T-helper 1 cell (primary cell): ENCODE data around the gene KRTAP12-3.
"Not testable (repeated sequence)": the region's sequence is repeated elsewhere in the genome, so short reads cannot be mapped to it uniquely, and the experiment has no call there.

ENCODE experiments used
- DNase-seq, 5 donors: peaks; one replicate each; pipeline ENCODE4 v3.0.0-alpha.2; 2012 to 2020

The KRTAP12-3 gene

GRCh38 chr21:44686000-44686781 lies 28.5 kb downstream of the KRTAP12-3 start:
- DNase-seq = peak in 1 of 5 donors; percentile 28

DNA sequence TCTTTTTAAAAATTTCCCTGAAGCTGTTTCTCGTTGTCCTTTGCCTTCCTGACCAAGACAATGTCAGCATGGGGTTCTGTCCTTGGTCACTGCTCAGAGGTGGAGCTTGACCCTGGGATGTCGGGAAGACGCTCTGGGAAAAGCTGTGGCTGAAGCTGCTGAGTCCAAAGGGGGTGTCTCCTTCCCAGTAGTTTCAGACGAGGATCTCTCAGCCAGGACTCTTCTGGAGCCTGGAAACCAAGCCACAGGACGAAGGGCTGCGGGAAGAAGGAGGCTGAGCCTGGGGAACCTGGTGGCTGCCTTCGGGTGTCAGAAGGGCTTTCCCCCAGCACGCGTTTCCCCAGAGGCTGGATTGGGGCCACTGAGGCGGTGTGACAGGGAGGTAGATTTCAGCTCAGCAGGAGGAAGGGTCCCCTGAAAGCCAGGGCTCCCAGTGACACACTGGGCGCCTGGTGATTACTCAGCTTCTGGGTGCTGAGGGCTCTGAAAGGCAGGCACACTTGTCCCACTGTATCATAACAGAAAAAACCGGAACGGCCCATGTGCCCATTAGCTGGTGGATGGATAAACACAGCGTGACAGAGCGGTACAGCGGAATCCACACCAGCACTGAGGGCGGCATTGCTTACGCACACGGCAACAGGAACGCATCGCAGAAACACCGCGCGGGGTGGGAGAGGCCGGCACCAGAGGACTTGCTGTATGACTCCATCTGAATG lies 29.3 kb downstream of the KRTAP12-3 start:
- DNase-seq = no peak

DNA sequence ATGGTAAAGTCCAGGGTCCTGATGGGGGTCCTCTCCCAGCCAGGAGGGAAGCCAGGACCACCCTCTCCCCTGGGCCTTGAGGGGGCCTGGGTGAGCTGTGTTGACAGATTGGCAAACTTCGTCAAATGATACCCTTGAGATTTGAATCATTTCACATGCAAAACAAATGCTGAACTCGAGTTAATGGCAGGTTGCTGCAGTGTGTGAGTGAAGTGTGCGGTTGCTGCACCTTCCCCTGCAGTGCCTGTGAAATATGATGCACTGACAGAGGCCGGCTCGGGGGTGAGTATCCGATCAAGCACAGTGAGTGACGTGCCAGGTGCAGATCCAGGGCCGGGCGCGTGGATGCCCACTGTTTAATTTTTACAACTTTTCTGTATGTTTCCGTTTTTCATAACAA lies 29.9 kb downstream of the KRTAP12-3 start:
- no peak for DNase-seq

DNA sequence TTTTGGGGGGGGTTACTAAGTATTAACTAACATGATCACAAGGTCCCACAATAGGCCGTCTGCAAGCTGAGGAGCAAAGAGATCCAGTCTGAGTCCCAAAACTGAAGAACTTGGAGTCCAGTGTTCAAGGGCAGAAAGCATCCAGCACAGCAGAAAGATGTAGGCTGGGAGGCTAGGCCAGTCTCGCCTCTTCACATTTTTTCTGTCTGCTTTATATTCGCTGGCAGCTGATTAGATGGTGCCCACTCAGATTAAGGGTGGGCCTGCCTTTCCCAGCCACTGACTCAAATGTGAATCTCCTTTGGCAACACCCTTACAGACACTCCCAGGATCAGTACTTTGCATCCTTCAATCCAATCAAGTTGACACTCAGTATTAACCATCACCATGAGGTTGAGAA lies 32.0 kb downstream of the KRTAP12-3 start:
- not testable (repeated sequence) for DNase-seq

GRCh38 chr21:44691686-44692085 lies 34.0 kb downstream of the KRTAP12-3 start:
- no peak for DNase-seq

DNA sequence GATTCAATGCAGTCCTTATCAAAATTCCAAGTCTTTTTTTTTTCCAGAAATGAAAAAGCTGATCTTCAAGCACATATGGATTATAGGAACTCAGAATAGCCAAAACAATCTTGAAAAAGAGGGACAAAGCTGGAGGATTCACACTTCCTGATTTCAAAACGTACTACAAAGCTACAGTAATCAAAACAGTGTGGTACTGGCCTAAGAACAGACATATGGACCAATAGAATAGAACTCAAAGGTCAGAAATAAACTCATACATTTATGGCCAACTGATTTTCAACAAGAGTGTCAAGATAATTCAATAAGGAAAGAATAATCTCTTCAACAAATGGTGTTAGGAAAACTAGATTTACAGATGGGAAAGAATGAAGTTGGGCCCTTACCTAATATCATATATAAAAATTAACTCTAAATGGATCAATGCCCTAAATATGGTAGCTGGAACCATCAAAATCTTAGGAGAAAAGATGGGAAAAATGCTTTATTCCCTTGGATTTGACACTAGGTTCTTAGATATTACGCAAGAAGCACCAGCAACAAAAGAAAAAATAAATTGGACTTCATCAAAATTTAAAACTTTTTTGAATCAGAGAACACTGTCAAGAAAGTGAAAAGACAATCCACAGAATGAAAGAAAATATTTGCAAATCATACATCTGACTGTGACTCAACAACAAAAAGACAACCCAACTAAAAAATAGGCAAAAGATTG lies 35.2 kb downstream of the KRTAP12-3 start:
- no peak for DNase-seq

GRCh38 chr21:44694776-44695175 lies 37.0 kb downstream of the KRTAP12-3 start:
- no peak for DNase-seq

DNA sequence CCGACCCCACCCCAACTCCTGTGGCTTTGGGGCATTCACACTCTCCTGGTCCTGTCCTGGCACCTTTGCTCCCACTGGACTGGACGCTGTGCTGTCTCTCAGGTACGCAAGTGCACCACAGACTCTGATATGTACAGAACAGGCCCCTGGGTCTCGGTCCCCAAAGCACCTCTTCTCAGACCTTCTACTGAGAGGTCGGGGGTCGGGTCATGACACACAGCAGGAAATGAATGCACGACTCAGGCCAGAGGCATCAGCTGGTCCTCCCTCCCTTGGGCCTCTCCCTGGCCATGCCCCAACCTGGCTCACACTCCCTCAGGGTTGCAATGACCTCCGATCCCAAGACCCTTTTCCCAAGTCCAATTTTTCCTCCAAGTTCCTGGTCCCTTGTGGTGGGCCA lies 37.5 kb downstream of the KRTAP12-3 start:
- no peak for DNase-seq

DNA sequence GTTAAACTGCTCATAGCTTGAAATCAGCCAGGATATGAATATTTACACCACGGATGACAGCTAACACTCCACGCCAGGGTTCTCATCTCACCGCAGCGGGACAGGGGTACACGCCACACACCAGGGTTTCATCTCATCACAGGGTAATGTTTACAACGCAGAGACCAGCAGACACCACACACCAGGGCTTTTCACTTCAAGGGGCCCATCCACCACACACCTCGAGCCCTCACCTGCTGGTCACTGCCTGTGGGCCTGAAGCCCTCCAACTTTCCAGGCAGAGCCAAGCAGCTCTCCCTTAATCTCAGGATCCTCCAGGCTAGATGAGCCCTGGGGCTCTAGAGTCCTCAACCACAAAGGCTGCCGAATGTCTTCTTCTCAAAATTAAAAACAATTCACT lies 37.9 kb downstream of the KRTAP12-3 start:
- DNase-seq = no peak

GRCh38 chr21:44696572-44696971 lies 38.8 kb downstream of the KRTAP12-3 start:
- DNase-seq = no peak

DNA sequence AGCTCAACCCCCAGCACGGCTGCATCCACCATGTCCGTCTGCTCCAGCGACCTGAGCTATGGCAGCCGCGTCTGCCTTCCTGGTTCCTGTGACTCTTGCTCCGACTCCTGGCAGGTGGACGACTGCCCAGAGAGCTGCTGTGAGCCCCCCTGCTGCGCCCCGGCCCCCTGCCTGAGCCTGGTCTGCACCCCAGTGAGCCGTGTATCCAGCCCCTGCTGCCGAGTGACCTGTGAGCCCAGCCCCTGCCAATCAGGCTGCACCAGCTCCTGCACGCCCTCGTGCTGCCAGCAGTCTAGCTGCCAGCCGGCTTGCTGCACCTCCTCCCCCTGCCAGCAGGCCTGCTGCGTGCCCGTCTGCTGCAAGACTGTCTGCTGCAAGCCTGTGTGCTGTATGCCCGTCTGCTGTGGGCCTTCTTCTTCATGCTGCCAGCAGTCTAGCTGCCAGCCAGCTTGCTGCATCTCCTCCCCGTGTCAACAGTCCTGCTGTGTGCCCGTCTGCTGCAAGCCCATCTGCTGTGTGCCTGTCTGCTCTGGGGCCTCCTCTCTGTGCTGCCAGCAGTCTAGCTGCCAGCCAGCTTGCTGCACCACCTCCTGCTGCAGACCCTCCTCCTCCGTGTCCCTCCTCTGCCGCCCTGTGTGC lies 39.6 kb downstream of the KRTAP12-3 start, which contains the start of gene KRTAP10-12:
Gene KRTAP10-12, plus strand, starts transcription at position 1 of the 639 bp plus-strand sequence. Its CDS starts 30 bp downstream, at position 31.
- DNase-seq = not testable (repeated sequence)

GRCh38 chr21:44697811-44698734 lies 40.3 kb downstream of the KRTAP12-3 start:
- DNase-seq = no peak

- DNase-seq = no peak
Measured at GRCh38 chr21:44699502-44700001, 41.8 kb downstream of the KRTAP12-3 start.

DNA sequence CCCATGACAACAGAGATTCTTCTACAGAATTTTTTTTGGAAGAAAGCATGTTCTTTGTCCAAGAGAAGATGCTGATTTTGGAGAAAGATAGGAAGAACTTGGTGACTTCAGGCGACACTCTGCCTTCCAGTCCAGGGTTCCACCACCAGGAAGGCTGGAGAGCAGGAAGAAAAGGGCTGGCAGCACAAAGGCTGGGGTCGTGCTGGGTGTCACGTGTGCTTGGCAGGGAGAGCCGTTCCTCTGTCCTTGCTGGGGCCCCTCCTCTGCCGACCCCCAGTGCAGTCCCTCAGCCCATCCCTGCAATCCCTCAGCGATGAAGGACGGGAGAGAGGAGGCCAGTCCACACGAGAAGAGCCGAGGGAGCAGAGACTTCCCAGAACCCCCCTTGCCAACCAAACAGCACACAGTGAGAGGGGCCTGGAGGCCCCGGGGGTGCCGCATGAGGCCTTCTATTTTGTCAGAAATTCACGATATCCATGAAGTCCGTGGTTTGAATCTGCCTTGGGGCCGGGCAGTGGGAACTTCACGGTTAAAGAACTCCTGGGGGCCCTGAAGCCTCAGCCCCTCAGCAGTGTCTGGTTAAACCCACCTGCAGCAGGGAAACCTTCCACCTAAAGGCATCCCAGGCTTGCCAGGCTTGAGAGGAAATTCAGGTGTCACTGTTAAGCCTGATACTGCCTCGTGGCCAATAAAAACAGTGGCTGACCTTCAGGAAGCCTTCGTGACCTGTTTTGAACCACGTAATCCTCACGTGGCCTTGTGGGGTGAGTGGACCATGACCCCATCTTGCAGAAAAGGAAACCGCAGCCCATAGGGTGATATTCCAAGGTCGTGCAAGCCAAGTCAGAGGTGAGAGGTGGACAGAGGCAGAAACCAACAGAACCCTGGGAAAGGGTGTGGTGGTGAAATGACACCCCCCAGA lies 42.6 kb downstream of the KRTAP12-3 start:
- no peak for DNase-seq

DNA sequence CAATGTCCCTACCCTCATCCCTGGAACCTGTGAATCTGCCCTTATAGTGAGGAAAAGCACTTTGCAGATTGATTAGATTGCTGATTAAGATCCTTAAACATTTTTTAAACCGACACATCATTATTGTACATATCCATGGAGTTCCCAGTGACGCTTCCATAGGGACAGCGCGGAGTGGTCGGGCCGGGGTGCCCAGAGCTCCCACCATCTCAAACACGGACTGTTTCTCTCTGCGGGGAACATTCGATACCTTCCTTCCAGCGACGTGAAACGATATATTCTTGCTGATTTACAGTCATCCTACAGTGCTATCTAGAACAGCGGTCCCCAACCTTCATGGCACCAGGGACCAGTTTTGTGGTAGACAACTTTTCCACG lies 43.3 kb downstream of the KRTAP12-3 start:
- DNase-seq = no peak

DNA sequence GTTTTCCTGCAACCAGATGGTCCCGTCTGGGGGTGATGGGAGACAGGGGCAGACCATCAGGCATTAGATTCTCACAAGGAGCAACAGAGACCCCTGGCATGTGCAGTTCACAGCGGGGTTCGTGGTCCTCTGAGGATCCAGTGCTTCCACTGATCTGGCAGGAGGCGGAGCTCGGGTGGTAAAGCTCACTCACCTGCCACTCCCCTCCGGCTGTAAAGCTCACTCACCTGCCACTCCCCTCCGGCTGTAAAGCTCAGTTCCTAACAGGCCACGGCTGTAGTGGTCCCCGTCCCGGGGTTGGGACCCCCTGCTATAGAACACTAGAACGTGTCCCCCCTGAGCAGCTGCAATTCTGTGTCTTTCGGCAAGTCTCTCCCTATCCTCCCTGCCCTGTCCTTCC lies 43.8 kb downstream of the KRTAP12-3 start:
- DNase-seq = no peak

GRCh38 chr21:44702111-44702972 lies 44.6 kb downstream of the KRTAP12-3 start:
- no peak for DNase-seq

DNA sequence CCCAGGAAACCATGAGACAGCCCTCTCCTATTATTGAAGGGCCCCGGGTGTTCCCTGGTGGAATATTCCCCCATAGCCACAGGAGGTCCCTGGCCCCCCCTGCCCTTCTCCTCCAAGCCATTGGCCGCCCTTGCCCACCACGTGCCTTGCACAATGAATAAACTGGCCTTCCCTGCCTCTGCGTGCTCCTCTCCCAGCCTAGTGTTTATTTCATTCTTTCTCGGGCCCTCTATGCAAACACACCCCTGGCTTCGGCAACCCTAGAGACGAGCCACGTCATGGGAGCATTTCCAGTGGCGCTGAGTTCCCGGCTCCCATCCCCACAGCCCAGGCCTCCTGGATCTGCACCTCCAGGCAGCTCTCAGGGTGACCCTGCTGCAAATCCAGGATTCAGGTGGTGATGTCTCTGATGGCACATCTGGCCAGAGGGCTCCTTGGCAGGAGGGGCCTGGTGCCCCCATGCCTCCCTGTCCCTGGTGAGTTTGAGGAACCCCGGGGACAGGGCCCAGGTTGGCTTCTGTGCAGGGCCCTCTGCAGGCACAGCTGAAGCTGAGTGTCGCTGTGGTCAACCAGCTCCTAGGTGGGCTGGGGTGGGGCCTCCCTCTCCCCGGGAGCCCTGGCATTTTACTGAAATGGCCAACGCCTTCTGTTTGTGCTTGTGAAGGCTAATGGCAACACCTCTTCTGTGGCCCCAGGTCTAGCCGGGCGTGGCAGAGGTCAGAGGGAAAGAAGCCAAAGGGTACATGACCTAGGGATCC lies 45.4 kb downstream of the KRTAP12-3 start:
- DNase-seq = no peak
